Measurements from ENCODE around the gene AKAP13. TPM values are rescaled to one million over a fixed set of nuclear protein-coding genes. Genes with fewer than 3 reads are reported as not detected.

Gene AKAP13
- polyA plus RNA-seq, 1 of the 3 experiments (the other 2 are of a cell fraction), result 8.4 TPM

GRCh38 chr15:85692321-85692720, 311.9 kb downstream of the AKAP13 start:
- DNase-seq, result no peak
- H3K4me3 ChIP-seq (ENCODE audit: low read depth in 2 of 2, low read length in 1 of 2), result no peak overlapping the region
- no peak overlapping the region for H3K27ac ChIP-seq (ENCODE audit: low read depth in 2 of 2, low read length in 1 of 2)
- CTCF ChIA-PET, result no interaction called here
- no peaks in the 10 kb centered on the region for H3F3A ChIP-seq (replicated peaks; ENCODE audit: insufficient read depth)
- peaks cover 2 to 6% of the 10 kb centered on the region in 2 experiments; a peak in 2 of 4 replicates for H3K4me1 ChIP-seq (ENCODE audit: control insufficient read depth in 1 of 2, insufficient read depth in 2 of 2, low read depth in 1 of 2, low read length in 1 of 2)
- H3K4me2 ChIP-seq, result no peak overlapping the region
- no peaks in the 10 kb centered on the region for H3K9me2 ChIP-seq
- peaks cover 51 to 64% of the 10 kb centered on the region in 2 experiments for H3K36me3 ChIP-seq (replicated peaks in 1 of 2; ENCODE audit: control insufficient read depth in 1 of 2, insufficient read depth in 2 of 2, low read length in 1 of 2)
- H3K79me2 ChIP-seq (ENCODE audit: insufficient read depth), result no peaks in the 10 kb centered on the region
- 96% methylated on average over 6 of the region's 6 CpGs for WGBS (ENCODE audit: low lambda C conversion rate)
- H2AFZ ChIP-seq (ENCODE audit: low read depth), result no peak overlapping the region
- no peak overlapping the region for H3K9ac ChIP-seq
- no peaks in the 10 kb centered on the region for H4K20me1 ChIP-seq (ENCODE audit: insufficient read depth)
- H3K27me3 ChIP-seq (ENCODE audit: insufficient read depth), result no peaks in the 10 kb centered on the region
- POLR2A ChIA-PET, result no interaction called here
- TF ChIP-seq USF1 (IDR thresholded peaks at IDR 0.05; ENCODE audit: borderline replicate concordance, low read depth) (no peak), GABPA (IDR thresholded peaks at IDR 0.05; ENCODE audit: low read depth) (no peak), RXRA (IDR thresholded peaks at IDR 0.05; ENCODE audit: borderline replicate concordance, low read depth) (no peak)
- no peaks in the 10 kb centered on the region for H3K9me3 ChIP-seq

GRCh38 chr15:85692873-85693272, 312.5 kb downstream of the AKAP13 start:
- CTCF ChIA-PET, result interaction anchor here (0.8 kb wide), 1 partner anchor 396 kb away, joined by 4 read pairs; no protein-coding TSS in a partner anchor
- Histone ChIP-seq H2AFZ (ENCODE audit: low read depth) (no peak overlapping the region), H3K9ac (no peak overlapping the region), H3K36me3 (replicated peaks in 1 of 2; ENCODE audit: control insufficient read depth in 1 of 2, insufficient read depth in 2 of 2, low read length in 1 of 2) (peaks cover 51 to 59% of the 10 kb centered on the region in 2 experiments), H3F3A (replicated peaks; ENCODE audit: insufficient read depth) (no peaks in the 10 kb centered on the region), H3K79me2 (ENCODE audit: insufficient read depth) (no peaks in the 10 kb centered on the region), H4K20me1 (ENCODE audit: insufficient read depth) (no peaks in the 10 kb centered on the region), H3K9me2 (no peaks in the 10 kb centered on the region), H3K4me1 (ENCODE audit: control insufficient read depth in 1 of 2, insufficient read depth in 2 of 2, low read depth in 1 of 2, low read length in 1 of 2) (peaks cover 2 to 6% of the 10 kb centered on the region in 2 experiments; a peak in 2 of 4 replicates), H3K4me3 (ENCODE audit: low read depth in 2 of 2, low read length in 1 of 2) (no peak overlapping the region), H3K4me2 (no peak overlapping the region), H3K9me3 (no peaks in the 10 kb centered on the region), H3K27me3 (ENCODE audit: insufficient read depth) (no peaks in the 10 kb centered on the region), H3K27ac (ENCODE audit: low read depth in 2 of 2, low read length in 1 of 2) (no peak overlapping the region)
- POLR2A ChIA-PET, result no interaction called here
- no peak for TF ChIP-seq GATA2 (CRISPR knock-in tag; IDR thresholded peaks at IDR 0.05)
- TF ChIP-seq ELF1 (IDR thresholded peaks at IDR 0.05), result no peak
- TF ChIP-seq SIN3A (IDR thresholded peaks at IDR 0.05; ENCODE audit: borderline replicate concordance, low read depth, low read length), result no peak
- TF ChIP-seq, protein P1, sequence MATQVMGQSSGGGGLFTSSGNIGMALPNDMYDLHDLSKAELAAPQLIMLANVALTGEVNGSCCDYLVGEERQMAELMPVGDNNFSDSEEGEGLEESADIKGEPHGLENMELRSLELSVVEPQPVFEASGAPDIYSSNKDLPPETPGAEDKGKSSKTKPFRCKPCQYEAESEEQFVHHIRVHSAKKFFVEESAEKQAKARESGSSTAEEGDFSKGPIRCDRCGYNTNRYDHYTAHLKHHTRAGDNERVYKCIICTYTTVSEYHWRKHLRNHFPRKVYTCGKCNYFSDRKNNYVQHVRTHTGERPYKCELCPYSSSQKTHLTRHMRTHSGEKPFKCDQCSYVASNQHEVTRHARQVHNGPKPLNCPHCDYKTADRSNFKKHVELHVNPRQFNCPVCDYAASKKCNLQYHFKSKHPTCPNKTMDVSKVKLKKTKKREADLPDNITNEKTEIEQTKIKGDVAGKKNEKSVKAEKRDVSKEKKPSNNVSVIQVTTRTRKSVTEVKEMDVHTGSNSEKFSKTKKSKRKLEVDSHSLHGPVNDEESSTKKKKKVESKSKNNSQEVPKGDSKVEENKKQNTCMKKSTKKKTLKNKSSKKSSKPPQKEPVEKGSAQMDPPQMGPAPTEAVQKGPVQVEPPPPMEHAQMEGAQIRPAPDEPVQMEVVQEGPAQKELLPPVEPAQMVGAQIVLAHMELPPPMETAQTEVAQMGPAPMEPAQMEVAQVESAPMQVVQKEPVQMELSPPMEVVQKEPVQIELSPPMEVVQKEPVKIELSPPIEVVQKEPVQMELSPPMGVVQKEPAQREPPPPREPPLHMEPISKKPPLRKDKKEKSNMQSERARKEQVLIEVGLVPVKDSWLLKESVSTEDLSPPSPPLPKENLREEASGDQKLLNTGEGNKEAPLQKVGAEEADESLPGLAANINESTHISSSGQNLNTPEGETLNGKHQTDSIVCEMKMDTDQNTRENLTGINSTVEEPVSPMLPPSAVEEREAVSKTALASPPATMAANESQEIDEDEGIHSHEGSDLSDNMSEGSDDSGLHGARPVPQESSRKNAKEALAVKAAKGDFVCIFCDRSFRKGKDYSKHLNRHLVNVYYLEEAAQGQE (IDR thresholded peaks at IDR 0.05; ENCODE audit: low read depth, low read length), result no peak
- no peak for TF ChIP-seq CHD2 (IDR thresholded peaks at IDR 0.05; ENCODE audit: low read length, partially characterized antibody)
- TF ChIP-seq GABPA (IDR thresholded peaks at IDR 0.05; ENCODE audit: low read depth), result no peak
- TF ChIP-seq TCF12 (IDR thresholded peaks at IDR 0.05), result no peak
- TF ChIP-seq, protein P2, sequence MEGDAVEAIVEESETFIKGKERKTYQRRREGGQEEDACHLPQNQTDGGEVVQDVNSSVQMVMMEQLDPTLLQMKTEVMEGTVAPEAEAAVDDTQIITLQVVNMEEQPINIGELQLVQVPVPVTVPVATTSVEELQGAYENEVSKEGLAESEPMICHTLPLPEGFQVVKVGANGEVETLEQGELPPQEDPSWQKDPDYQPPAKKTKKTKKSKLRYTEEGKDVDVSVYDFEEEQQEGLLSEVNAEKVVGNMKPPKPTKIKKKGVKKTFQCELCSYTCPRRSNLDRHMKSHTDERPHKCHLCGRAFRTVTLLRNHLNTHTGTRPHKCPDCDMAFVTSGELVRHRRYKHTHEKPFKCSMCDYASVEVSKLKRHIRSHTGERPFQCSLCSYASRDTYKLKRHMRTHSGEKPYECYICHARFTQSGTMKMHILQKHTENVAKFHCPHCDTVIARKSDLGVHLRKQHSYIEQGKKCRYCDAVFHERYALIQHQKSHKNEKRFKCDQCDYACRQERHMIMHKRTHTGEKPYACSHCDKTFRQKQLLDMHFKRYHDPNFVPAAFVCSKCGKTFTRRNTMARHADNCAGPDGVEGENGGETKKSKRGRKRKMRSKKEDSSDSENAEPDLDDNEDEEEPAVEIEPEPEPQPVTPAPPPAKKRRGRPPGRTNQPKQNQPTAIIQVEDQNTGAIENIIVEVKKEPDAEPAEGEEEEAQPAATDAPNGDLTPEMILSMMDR (IDR thresholded peaks at IDR 0.05), result no peak
- TF ChIP-seq SMC3 (IDR thresholded peaks at IDR 0.05; ENCODE audit: low read depth, low read length), result no peak
- no peak for TF ChIP-seq TAF1 (IDR thresholded peaks at IDR 0.05; ENCODE audit: borderline replicate concordance, low read depth, low read length)
- TF ChIP-seq RXRA (IDR thresholded peaks at IDR 0.05; ENCODE audit: borderline replicate concordance, low read depth), result no peak
- no peak for TF ChIP-seq TEAD4 (IDR thresholded peaks at IDR 0.05; ENCODE audit: borderline replicate concordance, insufficient read depth)
- no peak for TF ChIP-seq RAD21 (IDR thresholded peaks at IDR 0.05; ENCODE audit: low read length)
- no peak for TF ChIP-seq USF1 (IDR thresholded peaks at IDR 0.05; ENCODE audit: borderline replicate concordance, low read depth)
- no peak for TF ChIP-seq EP300 (IDR thresholded peaks at IDR 0.05; ENCODE audit: borderline replicate concordance in 1 of 2, low read depth in 1 of 2, low read length in 1 of 2)
- no peak for DNase-seq
- 93% methylated on average over 5 of the region's 5 CpGs for WGBS (ENCODE audit: low lambda C conversion rate)

Data from SK-N-SH (cell line).